SU-DHL-6 (cell line): Measurements from ENCODE around the gene MYLK.

Source experiments
- H2AFZ ChIP-seq: fragments of 200-600 bp; sonication (generic); 2 replicates; pipeline ENCODE4 v1.6.1; 2014; ENCODE audit warnings: low read depth, mild to moderate bottlenecking, moderate library complexity, mixed read lengths, antibody characterized with exemption, low read length; ENCODE audit not compliant: severe bottlenecking
- H3F3A ChIP-seq: fragments of 200-600 bp; shearing (Covaris generic); 2 replicates; pipeline ENCODE4 v1.6.0; 2016; ENCODE audit warnings: antibody characterized with exemption, mild to moderate bottlenecking; ENCODE audit not compliant: insufficient read depth
- H3K27ac ChIP-seq: fragments of 200-600 bp; sonication (generic); 2 replicates; pipeline ENCODE4 v1.5.1; 2016; ENCODE audit warnings: low read depth, mild to moderate bottlenecking, low read length, moderate library complexity, mixed read lengths
- H3K27me3 ChIP-seq: fragments of 200-600 bp; sonication (generic), shearing (Covaris generic); 2 replicates; pipeline ENCODE4 v1.6.0; 2014; ENCODE audit warnings: mild to moderate bottlenecking, low read length
- H3K36me3 ChIP-seq: fragments of 200-600 bp; sonication (generic); 2 replicates; pipeline ENCODE4 v1.6.1; 2014; ENCODE audit warnings: mild to moderate bottlenecking, low read length, mixed read lengths
- H3K4me2 ChIP-seq: fragments of 300-600, 200-600 bp; shearing (Covaris generic), sonication (generic); 2 replicates; pipeline ENCODE4 v1.6.0; 2014; ENCODE audit warnings: low read length, low read depth, mild to moderate bottlenecking; ENCODE audit not compliant: poor library complexity, severe bottlenecking
- H3K4me3 ChIP-seq: fragments of 200-600 bp; sonication (generic); 2 replicates; pipeline ENCODE4 v1.5.1; 2014; ENCODE audit warnings: antibody characterized with exemption, low read length, mild to moderate bottlenecking, mixed read lengths; ENCODE audit not compliant: insufficient read depth, poor library complexity, severe bottlenecking
- H3K79me2 ChIP-seq: fragments of 200-600 bp; sonication (generic); 2 replicates; pipeline ENCODE4 v1.6.1; 2014; ENCODE audit warnings: mild to moderate bottlenecking, low read length, moderate library complexity; ENCODE audit not compliant: insufficient read depth
- H3K9ac ChIP-seq: fragments of 200-600 bp; sonication (generic); 2 replicates; pipeline ENCODE4 v1.7.0; 2014; ENCODE audit warnings: mild to moderate bottlenecking, low read length
- H3K9me2 ChIP-seq: fragments of 200-600 bp; sonication (generic); replicated peaks from 2 replicates; pipeline ENCODE4 v1.6.1; 2014; ENCODE audit warnings: low read length; ENCODE audit not compliant: insufficient read depth
- H3K9me3 ChIP-seq: fragments of 200-600 bp; sonication (generic); 2 replicates; pipeline ENCODE4 v1.6.1; 2014; ENCODE audit warnings: low read length, mixed read lengths; ENCODE audit not compliant: insufficient read depth
- H4K20me1 ChIP-seq: fragments of 200-600 bp; sonication (generic); 2 replicates; pipeline ENCODE4 v1.6.1; 2014; ENCODE audit warnings: low read depth, mild to moderate bottlenecking, antibody characterized with exemption, low read length, moderate library complexity, mixed read lengths
- EZH2phosphoT487 ChIP-seq: fragments of 200-600 bp; sonication (generic), shearing (Covaris generic); conservative IDR thresholded peaks from 2 replicates; pipeline ENCODE4 v1.6.1; 2018; ENCODE audit warnings: mild to moderate bottlenecking, antibody characterized with exemption, low read length, moderate library complexity, mixed read lengths
- TF ChIP-seq, protein P1 (sequence below): fragments of 200-600 bp; sonication (generic); IDR thresholded peaks from one replicate; pipeline ENCODE4 v1.5.1; 2017; ENCODE audit warnings: antibody characterized with exemption, mild to moderate bottlenecking, low read length, moderate library complexity; ENCODE audit not compliant: insufficient read depth, poor library complexity, severe bottlenecking

Gene MYLK

GRCh38 chr3:123695152-123695551 is 189.0 kb downstream of the MYLK start:
- H2AFZ ChIP-seq = no peak overlapping the region
- H3K9ac ChIP-seq = no peak overlapping the region
- no peaks in the 10 kb centered on the region for H3K9me3 ChIP-seq
- no peaks in the 10 kb centered on the region for H4K20me1 ChIP-seq
- H3K36me3 ChIP-seq = no peaks in the 10 kb centered on the region
- H3K9me2 ChIP-seq = no peaks in the 10 kb centered on the region
- H3K4me3 ChIP-seq = no peak overlapping the region
- no peaks in the 10 kb centered on the region for H3F3A ChIP-seq
- no peaks in the 10 kb centered on the region for H3K27me3 ChIP-seq
- no peak overlapping the region for H3K4me2 ChIP-seq
- no peak overlapping the region for H3K27ac ChIP-seq
- TF ChIP-seq, protein P1, sequence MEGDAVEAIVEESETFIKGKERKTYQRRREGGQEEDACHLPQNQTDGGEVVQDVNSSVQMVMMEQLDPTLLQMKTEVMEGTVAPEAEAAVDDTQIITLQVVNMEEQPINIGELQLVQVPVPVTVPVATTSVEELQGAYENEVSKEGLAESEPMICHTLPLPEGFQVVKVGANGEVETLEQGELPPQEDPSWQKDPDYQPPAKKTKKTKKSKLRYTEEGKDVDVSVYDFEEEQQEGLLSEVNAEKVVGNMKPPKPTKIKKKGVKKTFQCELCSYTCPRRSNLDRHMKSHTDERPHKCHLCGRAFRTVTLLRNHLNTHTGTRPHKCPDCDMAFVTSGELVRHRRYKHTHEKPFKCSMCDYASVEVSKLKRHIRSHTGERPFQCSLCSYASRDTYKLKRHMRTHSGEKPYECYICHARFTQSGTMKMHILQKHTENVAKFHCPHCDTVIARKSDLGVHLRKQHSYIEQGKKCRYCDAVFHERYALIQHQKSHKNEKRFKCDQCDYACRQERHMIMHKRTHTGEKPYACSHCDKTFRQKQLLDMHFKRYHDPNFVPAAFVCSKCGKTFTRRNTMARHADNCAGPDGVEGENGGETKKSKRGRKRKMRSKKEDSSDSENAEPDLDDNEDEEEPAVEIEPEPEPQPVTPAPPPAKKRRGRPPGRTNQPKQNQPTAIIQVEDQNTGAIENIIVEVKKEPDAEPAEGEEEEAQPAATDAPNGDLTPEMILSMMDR = no peak
- no peak for TF ChIP-seq EZH2phosphoT487
- no peaks in the 10 kb centered on the region for H3K79me2 ChIP-seq

DNA sequence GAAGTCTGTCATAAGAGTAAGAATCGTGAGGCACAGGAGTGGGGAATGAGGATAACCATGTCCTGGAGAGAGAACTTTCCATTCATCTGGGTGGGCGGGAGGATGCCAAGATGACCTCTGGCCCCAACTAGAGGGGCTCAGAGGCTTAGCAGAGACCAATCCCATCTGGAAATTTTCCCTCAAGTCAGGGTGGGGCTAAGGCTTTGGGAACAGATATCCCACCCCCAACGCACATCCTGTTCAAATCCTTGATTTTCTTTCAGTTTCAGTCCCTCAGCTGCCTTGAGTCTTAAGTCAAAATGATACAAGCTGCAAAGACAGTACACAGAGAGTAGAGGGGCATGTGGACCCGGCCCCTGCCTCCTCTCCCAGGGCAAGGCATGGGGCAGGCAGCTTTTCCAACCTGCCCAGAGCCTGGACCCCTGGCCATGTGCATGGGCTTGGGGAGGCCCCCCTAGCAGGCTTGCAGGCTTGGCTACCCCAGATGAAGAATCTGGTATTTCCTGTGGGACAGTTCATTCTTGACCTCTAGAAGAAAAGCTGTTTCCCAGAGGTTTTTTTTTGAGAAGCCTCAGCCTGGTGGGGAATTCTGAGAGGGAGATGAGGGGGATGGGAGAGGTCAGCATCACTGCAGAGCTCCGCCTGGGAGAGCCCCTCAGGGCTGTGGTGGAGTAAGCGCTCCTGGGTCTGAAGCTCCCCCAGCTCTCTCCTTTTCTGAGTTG is 189.6 kb downstream of the MYLK start:
- Histone ChIP-seq H3K9ac (no peak overlapping the region), H4K20me1 (no peaks in the 10 kb centered on the region), H3K27ac (no peak overlapping the region), H3K9me2 (no peaks in the 10 kb centered on the region), H3K4me3 (no peak overlapping the region), H3F3A (no peaks in the 10 kb centered on the region), H3K36me3 (no peaks in the 10 kb centered on the region), H2AFZ (no peak overlapping the region), H3K9me3 (no peaks in the 10 kb centered on the region), H3K27me3 (no peaks in the 10 kb centered on the region), H3K79me2 (no peaks in the 10 kb centered on the region), H3K4me2 (no peak overlapping the region)
- TF ChIP-seq, protein P1 = no peak
- TF ChIP-seq EZH2phosphoT487 = no peak

GRCh38 chr3:123693584-123694190 is 190.4 kb downstream of the MYLK start:
- H3F3A ChIP-seq = no peaks in the 10 kb centered on the region
- no peak for TF ChIP-seq EZH2phosphoT487
- TF ChIP-seq, protein P1 = no peak
- H3K4me2 ChIP-seq = no peak overlapping the region
- no peak overlapping the region for H2AFZ ChIP-seq
- no peaks in the 10 kb centered on the region for H3K79me2 ChIP-seq
- no peak overlapping the region for H3K27ac ChIP-seq
- no peaks in the 10 kb centered on the region for H3K9me3 ChIP-seq
- no peaks in the 10 kb centered on the region for H4K20me1 ChIP-seq
- no peaks in the 10 kb centered on the region for H3K9me2 ChIP-seq
- no peaks in the 10 kb centered on the region for H3K27me3 ChIP-seq
- H3K36me3 ChIP-seq = no peaks in the 10 kb centered on the region
- H3K9ac ChIP-seq = no peak overlapping the region
- H3K4me3 ChIP-seq = no peak overlapping the region
